Endothelial cell (in vitro differentiated cells): ENCODE measurements around the gene BET1. TPM values are rescaled to one million over a fixed set of nuclear protein-coding genes. Genes with fewer than 3 reads are reported as not detected.
A peak's percentile ranks its signal among the peaks of the same experiment; 100 is the strongest.

Source experiments
- DNase-seq: peaks from one replicate; pipeline ENCODE4 v3.0.0; 2021; ENCODE audit warnings: low spot score
- H3K27ac Mint-ChIP-seq: one replicate; pipeline ENCODE4 v1.8.0; 2021; ENCODE audit warnings: mixed read lengths, inconsistent platforms; ENCODE audit not compliant: unreplicated experiment
- H3K27me3 Mint-ChIP-seq: one replicate; pipeline ENCODE4 v1.8.0; 2021; ENCODE audit warnings: mild to moderate bottlenecking, moderate library complexity, mixed read lengths, inconsistent platforms; ENCODE audit not compliant: unreplicated experiment
- H3K36me3 Mint-ChIP-seq: one replicate; pipeline ENCODE4 v1.8.0; 2021; ENCODE audit warnings: mild to moderate bottlenecking, low read depth, mixed read lengths, inconsistent platforms; ENCODE audit not compliant: unreplicated experiment
- H3K4me1 Mint-ChIP-seq: one replicate; pipeline ENCODE4 v1.8.0; 2021; ENCODE audit warnings: mild to moderate bottlenecking, mixed read lengths, inconsistent platforms; ENCODE audit not compliant: unreplicated experiment
- H3K4me3 Mint-ChIP-seq: one replicate; pipeline ENCODE4 v1.8.0; 2021; ENCODE audit warnings: mild to moderate bottlenecking, mixed read lengths, inconsistent platforms; ENCODE audit not compliant: unreplicated experiment
- H3K9me3 Mint-ChIP-seq: one replicate; pipeline ENCODE4 v1.8.0; 2021; ENCODE audit warnings: mixed read lengths, inconsistent platforms; ENCODE audit not compliant: unreplicated experiment
- CTCF ChIP-seq: fragments of 200-600 bp; sonication (generic); IDR thresholded peaks from one replicate; pipeline ENCODE4 v1.5.0; 2021; ENCODE audit warnings: antibody characterized with exemption; ENCODE audit not compliant: unreplicated experiment
- total RNA-seq: library from RNA; stranded (reverse); fragmentation: NEBNext Ultra II Directional; extraction: Animal tissue kit (Norgen Biotek cat#: 25700); gene quantifications from one replicate; pipeline ENCODE4 v1.2.1, GENCODE V29; 2021; ENCODE audit not compliant: unreplicated experiment

BET1 gene
- total RNA-seq, 1 donor from 2014 or later: 30.0 TPM

- DNase-seq: no peak
- no peaks in the 10 kb centered on the region for H3K36me3 Mint-ChIP-seq
- H3K4me1 Mint-ChIP-seq: peaks cover 27% of the 10 kb centered on the region
- H3K9me3 Mint-ChIP-seq: no peaks in the 10 kb centered on the region
- no peaks in the 10 kb centered on the region for H3K27me3 Mint-ChIP-seq
- no peak overlapping the region for H3K4me3 Mint-ChIP-seq
- TF ChIP-seq CTCF: no peak
- no peak overlapping the region for H3K27ac Mint-ChIP-seq
These were observed 58.2 kb downstream of the BET1 start for GRCh38 chr7:93945756-93946535.

- no peak for TF ChIP-seq CTCF
- Mint-ChIP-seq H3K9me3 (no peaks in the 10 kb centered on the region), H3K27ac (no peak overlapping the region), H3K4me1 (peaks cover 29% of the 10 kb centered on the region), H3K36me3 (peaks cover 3% of the 10 kb centered on the region), H3K4me3 (no peak overlapping the region), H3K27me3 (peaks cover 5% of the 10 kb centered on the region)
- DNase-seq: no peak
These were observed 59.1 kb downstream of the BET1 start for GRCh38 chr7:93945083-93945482.

- Mint-ChIP-seq H3K27me3 (peaks cover 8% of the 10 kb centered on the region), H3K27ac (peak overlapping the region; percentile 86), H3K9me3 (no peaks in the 10 kb centered on the region), H3K4me3 (no peak overlapping the region), H3K4me1 (peaks cover 29% of the 10 kb centered on the region), H3K36me3 (peaks cover 6% of the 10 kb centered on the region)
- DNase-seq: no peak
- no peak for TF ChIP-seq CTCF
These were observed 59.5 kb downstream of the BET1 start for GRCh38 chr7:93944673-93945072.

GRCh38 chr7:93943816-93944540 is 60.2 kb downstream of the BET1 start:
- Mint-ChIP-seq H3K27ac (peak overlapping the region; percentile 86), H3K27me3 (peaks cover 8% of the 10 kb centered on the region), H3K4me1 (peaks cover 25% of the 10 kb centered on the region), H3K9me3 (no peaks in the 10 kb centered on the region), H3K4me3 (no peak overlapping the region), H3K36me3 (peaks cover 6% of the 10 kb centered on the region)
- no peak for DNase-seq
- TF ChIP-seq CTCF: no peak

Other genes with a start within 250 kb of the BET1 start
- gene TFPI2, start 113.6 kb downstream of the BET1 start, total RNA-seq: 1.9 TPM
- not detected for gene GNGT1, start 97.8 kb downstream of the BET1 start, total RNA-seq
- 133 TPM for gene GNG11, start 82.6 kb downstream of the BET1 start, total RNA-seq